Measurements from ENCODE around the gene KIAA1191. TPM values are rescaled to one million over a fixed set of nuclear protein-coding genes. Genes with fewer than 3 reads are reported as not detected.

The KIAA1191 gene
- total RNA-seq, 6 donors from 2014 or later = 53.4 to 109 (median 90.0) TPM

GRCh38 chr5:176382721-176383120 is 21.2 kb upstream of the KIAA1191 start:
- TF ChIP-seq POLR2AphosphoS5 (IDR thresholded peaks at IDR 0.05) (no peak), EP300 (IDR thresholded peaks at IDR 0.05) (no peak), POLR2A (IDR thresholded peaks at IDR 0.05) (no peak), CTCF (IDR thresholded peaks at IDR 0.05) (no peak)
- no peaks in the 10 kb centered on the region for H3K9me3 ChIP-seq
- no peak for DNase-seq
- no peaks in the 10 kb centered on the region for H3K27me3 ChIP-seq
- peaks cover 14 to 51% (median 38%) of the 10 kb centered on the region in 4 donors for H3K36me3 ChIP-seq
- no peak for ATAC-seq (ENCODE audit: low FRiP score in 2 of 2)
- H3K4me1 ChIP-seq = peaks cover 8 to 20% (median 10%) of the 10 kb centered on the region in 4 donors
- H3K4me3 ChIP-seq = no peak overlapping the region
- no peak overlapping the region for H3K27ac ChIP-seq
- WGBS, 2 donors = 70 to 93% methylated on average over 1 to 3 of the region's 3 CpGs

DNA sequence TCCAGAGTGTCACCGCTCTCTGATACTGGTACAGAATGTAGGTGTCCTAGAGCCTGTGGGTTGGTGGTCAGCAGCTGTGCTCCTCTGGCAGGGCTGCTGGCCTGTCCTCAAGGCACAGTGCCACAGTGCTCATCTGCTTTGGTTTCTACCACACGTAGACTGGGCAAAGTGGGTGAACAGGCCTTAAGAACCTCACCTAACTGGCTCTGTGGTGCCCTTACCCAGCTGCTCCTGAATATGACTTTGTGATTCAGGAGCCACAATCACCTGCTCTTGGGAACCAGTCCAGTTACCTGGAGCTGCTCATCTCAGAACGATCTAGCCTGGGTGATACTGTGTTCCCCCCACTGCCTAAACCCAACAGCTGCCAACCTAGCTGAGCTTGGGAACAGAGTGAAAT is 20.4 kb upstream of the KIAA1191 start:
- DNase-seq = no peak
- TF ChIP-seq POLR2AphosphoS5 (IDR thresholded peaks at IDR 0.05) (no peak), CTCF (IDR thresholded peaks at IDR 0.05) (no peak), POLR2A (IDR thresholded peaks at IDR 0.05) (no peak), EP300 (IDR thresholded peaks at IDR 0.05) (no peak)
- 89 to 100% methylated on average over 1 to 3 of the region's 3 CpGs for WGBS, 2 donors
- H3K9me3 ChIP-seq = no peaks in the 10 kb centered on the region
- H3K27me3 ChIP-seq = no peaks in the 10 kb centered on the region
- peaks cover under 1 to 12% (median 3%) of the 10 kb centered on the region in 4 donors for H3K4me1 ChIP-seq
- no peak for ATAC-seq (ENCODE audit: low FRiP score in 2 of 2)
- no peak overlapping the region for H3K4me3 ChIP-seq
- H3K36me3 ChIP-seq = peaks cover 14 to 51% (median 38%) of the 10 kb centered on the region in 4 donors
- H3K27ac ChIP-seq = no peak overlapping the region

GRCh38 chr5:176381423-176381822 is 19.9 kb upstream of the KIAA1191 start:
- Histone ChIP-seq H3K4me1 (peaks cover 0 to 7% (median 0%) of the 10 kb centered on the region in 4 donors), H3K27ac (no peak overlapping the region), H3K4me3 (no peak overlapping the region), H3K9me3 (no peaks in the 10 kb centered on the region), H3K27me3 (no peaks in the 10 kb centered on the region), H3K36me3 (peaks cover 14 to 51% (median 38%) of the 10 kb centered on the region in 4 donors)
- no peak for DNase-seq
- no peak for ATAC-seq (ENCODE audit: low FRiP score in 2 of 2)
- 78 to 80% methylated on average over 3 of the region's 3 CpGs for WGBS, 2 donors
- no peak for TF ChIP-seq EP300 (IDR thresholded peaks at IDR 0.05)
- no peak for TF ChIP-seq POLR2A (IDR thresholded peaks at IDR 0.05)
- no peak for TF ChIP-seq POLR2AphosphoS5 (IDR thresholded peaks at IDR 0.05)
- no peak for TF ChIP-seq CTCF (IDR thresholded peaks at IDR 0.05)

DNA sequence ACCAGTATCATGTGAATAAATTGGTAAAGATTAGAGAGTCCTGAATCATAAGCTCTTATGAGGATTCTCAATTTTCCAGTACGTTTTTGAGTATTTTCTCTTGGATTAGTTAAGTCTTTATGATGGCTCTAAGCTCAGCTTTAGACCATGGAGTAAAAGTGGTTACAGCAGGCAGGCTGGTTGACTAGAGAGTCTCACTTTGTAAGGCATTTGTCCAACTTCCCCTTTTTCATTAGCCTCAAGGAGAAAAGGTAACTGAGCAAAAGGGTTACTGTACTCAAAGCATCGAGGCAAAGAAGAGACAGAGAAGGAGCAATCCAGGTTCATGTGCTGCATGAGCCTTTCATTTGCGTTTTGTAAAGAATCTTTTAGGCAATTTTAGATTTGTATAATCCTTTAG is 18.3 kb upstream of the KIAA1191 start:
- DNase-seq = no peak
- TF ChIP-seq CTCF (IDR thresholded peaks at IDR 0.05) (no peak), POLR2A (IDR thresholded peaks at IDR 0.05) (no peak), EP300 (IDR thresholded peaks at IDR 0.05) (no peak), POLR2AphosphoS5 (IDR thresholded peaks at IDR 0.05) (no peak)
- no peaks in the 10 kb centered on the region for H3K27me3 ChIP-seq
- no peak overlapping the region for H3K27ac ChIP-seq
- no peaks in the 10 kb centered on the region for H3K4me1 ChIP-seq
- peaks cover 13 to 41% (median 32%) of the 10 kb centered on the region in 4 donors for H3K36me3 ChIP-seq
- ATAC-seq (ENCODE audit: low FRiP score in 2 of 2) = no peak
- no peak overlapping the region for H3K4me3 ChIP-seq
- WGBS, 2 donors = 72 to 76% methylated on average over 3 of the region's 3 CpGs
- H3K9me3 ChIP-seq = no peaks in the 10 kb centered on the region

- 65 to 68% methylated on average over 7 of the region's 7 CpGs for WGBS, 2 donors
- no peak for TF ChIP-seq POLR2AphosphoS5 (IDR thresholded peaks at IDR 0.05)
- TF ChIP-seq EP300 (IDR thresholded peaks at IDR 0.05) = no peak
- no peak for TF ChIP-seq CTCF (IDR thresholded peaks at IDR 0.05)
- TF ChIP-seq POLR2A (IDR thresholded peaks at IDR 0.05) = no peak
- no peaks in the 10 kb centered on the region for H3K9me3 ChIP-seq
- peaks cover 0 to 2% (median 0%) of the 10 kb centered on the region in 4 donors for H3K4me1 ChIP-seq
- H3K27me3 ChIP-seq = no peaks in the 10 kb centered on the region
- H3K4me3 ChIP-seq = no peak overlapping the region
- peak in 1 of 2 donors; percentile 64 for ATAC-seq (ENCODE audit: low FRiP score in 2 of 2)
- DNase-seq = no peak
- peaks cover 0 to 20% (median 3%) of the 10 kb centered on the region in 4 donors for H3K36me3 ChIP-seq
- no peak overlapping the region for H3K27ac ChIP-seq
Measured at GRCh38 chr5:176373100-176373818, 11.7 kb upstream of the KIAA1191 start.

All from upper lobe of left lung (tissue), 6 donors.